ENCODE results near the gene GPATCH3.
A peak's percentile ranks its signal among the peaks of the same experiment; 100 is the strongest.
"Not testable (repeated sequence)": the region's sequence is repeated elsewhere in the genome, so short reads cannot be mapped to it uniquely, and the experiment has no call there.

The GPATCH3 gene

DNA sequence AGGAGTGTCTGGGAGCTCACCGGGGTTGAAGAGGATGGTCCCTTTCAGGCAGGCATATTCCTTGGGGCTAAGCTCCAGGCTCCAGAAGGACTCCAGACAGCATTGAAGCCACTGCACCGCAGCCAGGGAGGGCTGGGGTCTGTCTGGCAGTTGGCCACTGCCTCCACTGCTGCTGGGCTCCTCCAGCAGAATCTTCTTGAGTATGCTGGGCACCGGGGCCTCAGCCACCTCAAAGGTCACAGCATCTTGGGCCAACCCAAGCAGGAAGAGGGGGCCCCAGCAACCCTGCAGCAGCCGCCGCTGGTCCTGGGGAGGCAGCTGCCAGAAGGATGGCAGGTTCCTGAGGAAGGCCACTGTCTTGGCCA, 13.1 kb upstream of the GPATCH3 start:
- no peak for DNase-seq (ENCODE audit: low read depth, low spot score)

DNA sequence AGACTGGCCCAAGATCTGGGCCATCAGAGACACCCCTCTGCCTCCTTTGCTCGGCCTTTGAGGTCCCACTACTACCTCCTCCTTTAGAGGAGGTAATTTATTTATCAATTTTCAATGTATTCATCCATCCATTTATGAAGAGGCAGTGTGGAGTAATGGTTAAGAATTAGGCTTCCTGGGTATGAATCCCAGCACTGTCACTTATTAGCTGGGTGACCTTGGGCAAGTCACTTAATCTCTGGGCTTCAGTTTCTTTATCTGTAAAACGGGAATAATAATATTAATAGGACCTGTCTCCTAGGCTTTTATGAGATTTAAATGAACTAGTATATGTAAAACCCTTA, 11.9 kb upstream of the GPATCH3 start:
- no peak for DNase-seq (ENCODE audit: low read depth, low spot score)

GRCh38 chr1:26911399-26912146, 11.3 kb upstream of the GPATCH3 start:
- DNase-seq (ENCODE audit: low read depth, low spot score), result no peak

GRCh38 chr1:26910343-26911160, 10.3 kb upstream of the GPATCH3 start:
- no peak for DNase-seq (ENCODE audit: low read depth, low spot score)

GRCh38 chr1:26909951-26910342, 9.7 kb upstream of the GPATCH3 start:
- no peak for DNase-seq (ENCODE audit: low read depth, low spot score)

DNA sequence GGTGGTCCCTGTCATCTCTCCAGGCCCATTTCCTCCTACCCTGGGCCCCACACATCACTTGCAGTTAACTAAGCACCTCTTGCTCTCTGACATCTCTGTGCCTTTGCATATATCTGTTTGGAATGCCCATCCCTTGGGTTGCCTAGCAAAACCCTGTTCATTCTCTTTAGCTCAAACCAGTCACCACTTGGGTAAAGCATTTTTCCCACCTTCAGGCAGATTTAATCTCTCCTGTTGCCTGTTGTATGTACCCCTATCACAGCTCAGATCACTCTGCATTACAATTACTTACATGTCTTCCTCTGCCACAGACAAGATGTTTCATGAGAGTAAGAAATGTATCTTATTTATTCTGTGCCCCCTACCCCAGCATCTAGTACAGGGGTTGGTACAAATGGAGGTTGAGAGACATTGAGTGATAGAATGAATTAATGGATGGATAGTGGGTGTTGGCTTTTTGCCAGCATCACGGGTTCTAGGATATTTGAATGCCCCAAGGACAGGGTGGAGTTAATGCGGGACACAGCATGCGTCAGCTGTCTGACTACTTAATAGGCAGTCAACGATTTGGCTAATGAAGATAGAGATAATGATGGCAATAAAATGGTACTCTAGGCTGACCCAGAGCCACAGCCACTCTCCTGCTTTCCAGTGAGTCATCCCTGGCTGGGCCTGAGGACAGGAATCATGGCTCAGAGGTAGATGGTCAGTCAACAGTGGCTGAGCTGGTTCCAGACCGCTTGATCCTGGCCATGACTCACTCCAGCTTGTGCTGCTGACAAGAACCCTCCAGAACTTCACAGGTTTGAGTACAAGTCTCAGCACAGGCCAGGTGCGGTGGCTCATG, 7.0 kb upstream of the GPATCH3 start:
- DNase-seq (ENCODE audit: low read depth, low spot score), result no peak

- no peak for DNase-seq (ENCODE audit: low read depth, low spot score)
Observed at GRCh38 chr1:26900815-26901511, 696 bp upstream of the GPATCH3 start.

DNA sequence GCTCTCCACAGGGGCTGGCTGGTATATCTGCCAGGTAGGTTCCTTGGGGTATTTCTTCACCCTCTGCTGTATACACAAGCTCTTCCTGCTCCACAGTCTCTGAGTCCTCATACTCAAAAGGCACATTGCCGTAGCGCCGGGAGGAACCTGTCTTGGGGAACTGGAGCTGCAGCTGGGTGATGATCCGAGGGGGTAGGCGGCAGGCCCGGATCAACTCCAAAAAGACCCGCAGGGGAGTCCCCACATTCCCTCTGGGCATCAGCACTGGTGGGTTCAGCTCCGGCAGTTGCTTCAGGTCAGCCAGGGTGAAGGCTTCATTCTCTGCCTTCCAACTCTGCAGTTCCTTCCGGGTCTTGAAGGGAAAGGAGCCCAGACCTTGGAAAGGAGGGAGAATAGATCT, 2.9 kb downstream of the GPATCH3 start:
- no peak for DNase-seq (ENCODE audit: low read depth, low spot score)

DNA sequence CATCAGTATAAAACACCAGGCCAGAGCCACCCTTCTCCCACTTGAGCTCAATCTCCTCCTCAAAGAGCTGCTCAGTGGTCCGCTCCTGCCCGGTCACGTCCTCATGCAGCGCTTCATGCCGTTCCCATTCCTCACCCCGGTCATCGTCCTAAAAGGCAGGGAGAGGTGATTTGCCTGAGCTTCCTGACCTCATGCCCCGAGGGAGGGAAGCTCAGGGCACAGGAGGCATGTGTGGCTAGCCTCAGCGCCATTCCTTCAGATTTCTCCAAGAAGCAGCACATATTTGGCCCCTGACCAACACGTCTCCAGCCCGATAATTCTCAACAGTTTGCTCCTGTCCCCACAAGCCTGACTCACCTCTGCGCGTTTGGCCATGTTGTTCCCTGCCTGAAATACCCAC, 6.0 kb downstream of the GPATCH3 start:
- DNase-seq (ENCODE audit: low read depth, low spot score), result no peak

DNA sequence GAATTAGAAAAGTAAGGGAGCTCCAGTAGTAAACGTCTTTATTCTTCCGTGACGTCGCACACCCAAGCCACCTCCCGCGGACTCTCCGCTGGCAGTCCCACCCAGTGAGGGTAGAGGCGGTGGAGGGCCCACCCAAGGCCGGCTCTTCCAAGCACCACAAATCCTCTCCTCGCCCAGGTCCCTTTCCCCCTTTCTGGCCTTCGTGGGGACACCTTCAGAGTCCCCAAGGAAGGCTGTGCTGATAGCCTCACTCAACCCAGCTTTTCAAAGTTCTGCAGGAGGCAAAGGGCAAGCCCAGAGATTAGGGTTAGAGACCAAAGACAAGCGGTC, 9.8 kb downstream of the GPATCH3 start:
- no peak for DNase-seq (ENCODE audit: low read depth, low spot score)

DNA sequence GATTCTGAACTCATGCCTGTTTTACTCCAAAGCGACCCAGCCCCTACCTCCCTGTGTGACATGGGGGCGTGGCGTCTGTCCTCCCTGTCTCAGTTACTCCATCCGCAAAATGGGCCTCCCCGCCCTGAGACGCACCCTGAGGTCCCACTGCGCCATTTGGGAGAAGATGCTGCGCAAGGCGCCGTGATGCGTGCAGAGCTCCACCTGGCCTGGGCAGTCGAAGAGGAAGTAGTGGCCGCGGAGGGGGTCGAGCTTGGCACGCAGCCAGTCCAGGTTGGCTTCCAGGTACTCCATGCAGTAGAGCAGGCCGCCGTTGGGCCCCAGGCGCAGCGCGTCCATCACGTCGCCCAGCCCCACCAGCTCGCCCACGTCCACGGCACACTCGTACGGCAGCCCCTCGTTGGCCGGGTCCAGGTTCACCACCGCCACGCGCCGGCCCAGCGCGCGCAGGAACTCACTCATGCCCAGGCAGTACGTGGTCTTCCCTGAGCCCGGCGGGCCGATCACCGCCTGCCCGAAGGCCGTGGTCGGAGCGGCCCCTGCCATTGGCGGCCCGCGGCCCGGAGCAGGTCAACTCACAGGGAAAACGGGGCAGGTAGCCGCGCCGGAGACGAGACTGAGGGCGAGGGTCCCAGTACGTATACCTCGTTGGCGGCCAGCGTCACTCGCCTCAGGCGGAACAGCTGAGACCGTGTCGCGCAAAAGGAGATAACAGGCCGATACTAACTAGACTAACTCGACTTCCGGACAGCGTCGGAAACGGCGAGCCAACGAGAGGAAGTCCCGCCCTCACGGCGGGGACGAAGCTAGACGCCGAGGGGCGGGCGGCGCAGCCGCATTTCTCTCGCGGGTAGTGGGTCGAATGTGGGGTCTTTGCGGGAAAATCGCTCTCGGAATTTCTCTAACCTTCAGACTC, 10.5 kb downstream of the GPATCH3 start, which contains the start of gene GPN2:
Gene GPN2, minus strand, starts transcription at position 733 of the 916 bp plus-strand sequence. Its CDS starts 187 bp downstream, at position 546.
- peak; percentile 45 for DNase-seq (ENCODE audit: low read depth, low spot score)

DNA sequence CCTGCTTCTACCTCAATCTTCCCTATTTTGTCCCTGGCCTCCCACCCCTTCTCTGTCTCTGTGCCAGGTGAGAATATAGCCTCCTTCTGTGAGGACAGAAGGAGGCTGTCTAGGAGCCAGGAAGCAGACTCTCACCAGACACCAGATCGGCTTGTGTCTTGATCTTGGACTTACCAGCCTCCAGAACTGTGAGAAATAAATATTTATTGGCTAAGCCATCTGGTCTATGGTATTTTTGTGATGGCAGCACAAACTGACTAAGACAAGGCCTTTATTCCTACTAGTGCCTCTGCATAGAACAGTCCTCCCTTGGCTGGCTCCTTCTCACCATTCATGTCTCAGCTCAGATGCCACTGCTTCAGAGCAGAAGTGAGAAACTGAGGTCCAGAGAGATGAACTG, 12.0 kb downstream of the GPATCH3 start:
- no peak for DNase-seq (ENCODE audit: low read depth, low spot score)

- DNase-seq (ENCODE audit: low read depth, low spot score), result no peak
Observed at GRCh38 chr1:26887125-26887524, 13.1 kb downstream of the GPATCH3 start.

GRCh38 chr1:26882696-26883463, 17.4 kb downstream of the GPATCH3 start:
- DNase-seq (ENCODE audit: low read depth, low spot score), result no peak

DNA sequence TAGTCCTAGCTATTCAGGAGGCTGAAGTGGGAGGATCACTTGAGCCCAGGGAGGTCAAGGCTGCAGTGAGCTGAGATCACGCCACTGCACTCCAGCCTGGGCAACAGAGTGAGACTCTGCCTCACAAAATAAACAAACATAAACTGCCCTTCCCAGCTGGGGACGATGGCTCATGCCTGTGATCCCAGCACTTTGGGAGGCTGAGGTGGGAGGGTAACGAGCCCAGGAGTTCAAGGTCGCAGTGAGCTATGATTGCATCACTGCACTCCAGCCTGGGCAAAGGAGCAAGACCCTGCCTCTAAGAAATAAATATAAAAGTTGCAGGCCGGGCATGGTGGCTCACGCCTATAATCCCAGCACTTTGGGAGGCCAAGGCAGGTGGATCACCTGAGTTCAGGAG, 18.7 kb downstream of the GPATCH3 start:
- not testable (repeated sequence) for DNase-seq (ENCODE audit: low read depth, low spot score)

GRCh38 chr1:26879793-26880192, 20.5 kb downstream of the GPATCH3 start:
- no peak for DNase-seq (ENCODE audit: low read depth, low spot score)

- no peak for DNase-seq (ENCODE audit: low read depth, low spot score)
Observed at GRCh38 chr1:26877326-26877725, 22.9 kb downstream of the GPATCH3 start.

- no peak for DNase-seq (ENCODE audit: low read depth, low spot score)
Observed at GRCh38 chr1:26874896-26875295, 25.4 kb downstream of the GPATCH3 start.

DNA sequence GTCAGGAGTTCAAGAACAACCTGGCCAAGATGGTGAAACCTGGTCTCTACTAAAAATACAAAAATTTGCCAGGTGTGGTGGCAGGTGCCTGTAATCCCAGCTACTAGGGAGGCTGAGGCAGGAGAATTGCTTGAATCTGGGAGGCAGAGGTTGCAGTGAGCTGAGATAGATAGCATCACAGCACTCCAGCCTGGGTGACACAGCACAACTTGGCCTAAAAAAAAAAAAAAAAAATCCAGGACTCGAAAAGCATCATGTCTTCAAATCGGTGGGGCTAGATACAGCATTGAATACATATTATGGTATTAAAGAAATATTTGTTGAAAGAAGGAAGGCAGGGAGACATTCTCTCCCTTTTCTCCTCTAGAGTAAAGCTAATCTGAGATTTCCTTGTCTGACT, 27.2 kb downstream of the GPATCH3 start:
- DNase-seq (ENCODE audit: low read depth, low spot score), result not testable (repeated sequence)

All from smooth muscle cell of the brain vasculature (primary cell).